GM18909 (cell line): ENCODE results near the gene KLHDC7A.

Experiments used
- ATAC-seq: cut with Tn5 transposase; IDR thresholded peaks from one replicate; pipeline ENCODE4 v1.9.1; 2021; ENCODE audit warnings: mild to moderate bottlenecking; ENCODE audit not compliant: unreplicated experiment, poor library complexity

Gene KLHDC7A

DNA sequence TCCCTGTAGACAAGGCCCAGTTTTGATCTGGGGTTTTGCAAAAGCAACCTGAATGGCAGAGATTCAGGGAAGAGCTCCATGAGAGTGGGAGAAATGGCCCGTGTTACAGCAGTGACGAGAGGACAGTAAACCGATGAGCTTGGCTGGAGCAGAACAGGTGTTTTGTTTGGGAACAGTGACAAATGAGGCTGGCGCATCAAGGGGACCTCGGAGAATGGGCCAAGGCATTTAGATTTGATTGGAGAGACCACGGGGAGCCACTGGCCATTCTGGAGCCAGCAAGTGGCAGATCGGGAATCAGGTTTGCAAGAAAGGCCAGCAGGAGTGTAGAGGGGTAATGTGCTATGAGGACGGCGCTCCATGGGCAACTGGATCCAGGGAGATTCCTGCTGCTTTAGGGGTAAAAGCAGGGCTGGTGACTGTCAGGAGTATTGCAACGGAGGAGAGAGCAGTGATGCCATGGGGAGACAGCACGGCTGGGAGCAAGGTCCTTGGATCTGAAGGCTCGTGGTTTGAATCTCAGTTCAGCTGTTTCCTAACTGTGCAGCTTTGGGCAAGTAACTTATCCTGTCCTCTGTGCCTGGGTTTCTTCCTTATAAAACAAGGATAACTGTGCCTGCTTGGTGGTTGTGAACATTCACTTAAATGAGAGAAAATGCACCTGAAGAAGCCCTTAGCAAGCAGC, 9.9 kb upstream of the KLHDC7A start:
- no peak for ATAC-seq

GRCh38 chr1:18473195-18473815, 7.4 kb upstream of the KLHDC7A start:
- ATAC-seq: no peak

GRCh38 chr1:18474559-18475175, 6.1 kb upstream of the KLHDC7A start:
- no peak for ATAC-seq

DNA sequence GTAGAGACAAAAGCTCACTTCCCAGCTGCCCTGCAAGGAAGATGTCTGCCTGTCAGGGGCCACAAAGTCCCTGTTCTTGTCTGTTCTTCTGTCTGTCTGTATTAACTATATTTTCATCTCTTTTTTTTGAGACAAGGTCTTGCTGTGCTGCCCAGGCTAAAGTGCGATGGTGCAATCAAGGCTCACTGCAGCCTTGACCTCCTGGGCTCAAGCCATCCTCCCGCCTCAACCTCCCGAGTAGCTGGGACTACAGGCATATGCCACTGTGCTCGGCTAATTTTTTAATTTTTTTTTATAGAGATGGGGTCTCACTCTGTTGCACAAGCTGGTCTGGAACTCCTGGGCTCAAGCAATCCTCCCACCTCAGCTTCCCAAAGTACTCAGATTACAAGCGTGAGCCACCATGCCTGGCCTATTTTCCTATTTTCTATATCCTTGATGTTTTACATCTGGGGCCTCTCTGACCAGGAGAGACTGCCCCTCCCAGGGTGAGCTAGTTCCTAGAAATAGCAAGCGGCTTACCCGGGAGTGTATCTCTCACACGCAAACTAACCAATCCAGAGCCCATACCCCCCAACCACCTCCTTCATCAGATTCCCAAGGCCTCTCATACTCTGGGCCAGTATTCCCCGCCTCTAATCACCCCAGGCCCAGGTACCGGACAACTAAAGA, 5.4 kb upstream of the KLHDC7A start:
- no peak for ATAC-seq

GRCh38 chr1:18479454-18479853, 1.3 kb upstream of the KLHDC7A start:
- no peak for ATAC-seq

- no peak for ATAC-seq
Observed at GRCh38 chr1:18481190-18481920, 625 bp downstream of the KLHDC7A start.

GRCh38 chr1:18481921-18482701, 1.4 kb downstream of the KLHDC7A start:
- no peak for ATAC-seq

DNA sequence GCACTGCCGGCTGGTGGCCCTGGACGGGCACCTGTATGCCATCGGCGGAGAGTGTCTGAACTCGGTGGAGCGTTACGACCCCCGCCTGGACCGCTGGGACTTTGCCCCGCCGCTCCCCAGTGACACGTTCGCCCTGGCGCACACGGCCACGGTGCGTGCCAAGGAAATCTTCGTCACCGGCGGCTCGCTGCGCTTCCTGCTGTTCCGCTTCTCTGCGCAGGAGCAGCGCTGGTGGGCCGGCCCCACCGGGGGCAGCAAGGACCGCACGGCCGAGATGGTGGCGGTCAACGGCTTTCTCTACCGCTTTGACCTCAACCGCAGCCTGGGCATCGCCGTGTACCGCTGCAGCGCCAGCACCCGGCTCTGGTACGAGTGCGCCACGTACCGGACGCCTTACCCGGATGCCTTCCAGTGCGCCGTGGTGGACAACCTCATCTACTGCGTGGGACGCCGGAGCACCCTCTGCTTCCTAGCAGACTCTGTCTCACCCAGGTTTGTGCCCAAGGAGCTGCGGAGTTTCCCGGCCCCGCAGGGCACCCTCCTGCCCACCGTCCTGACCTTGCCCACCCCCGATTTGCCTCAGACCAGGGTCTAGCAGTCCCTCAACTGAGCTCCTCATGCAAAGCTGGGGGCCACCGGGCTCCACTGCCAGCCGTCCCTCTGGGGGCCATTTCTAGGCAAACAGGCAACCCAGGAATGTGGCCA, 2.1 kb downstream of the KLHDC7A start:
- ATAC-seq: no peak

DNA sequence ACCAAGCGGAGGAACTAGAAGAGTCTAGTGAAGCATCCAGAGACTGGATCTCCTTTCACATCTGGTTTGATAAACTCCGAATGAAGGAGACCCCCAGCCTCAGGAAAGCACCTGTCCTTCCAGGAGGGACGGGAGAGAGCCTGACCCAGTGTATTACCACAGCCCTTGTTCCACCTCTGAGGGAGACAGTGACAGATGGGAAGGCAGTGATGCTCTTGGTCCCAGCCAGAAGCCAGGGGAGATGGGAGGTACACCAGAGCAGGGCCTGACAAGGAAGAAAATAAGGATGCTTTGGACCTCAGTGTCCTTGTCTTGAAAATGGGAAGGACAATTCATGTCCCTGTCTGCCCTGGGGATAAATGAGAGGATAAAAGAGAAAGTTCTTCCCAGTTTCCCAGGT, 3.5 kb downstream of the KLHDC7A start:
- ATAC-seq: no peak

GRCh38 chr1:18484721-18485120, 4.0 kb downstream of the KLHDC7A start:
- no peak for ATAC-seq

DNA sequence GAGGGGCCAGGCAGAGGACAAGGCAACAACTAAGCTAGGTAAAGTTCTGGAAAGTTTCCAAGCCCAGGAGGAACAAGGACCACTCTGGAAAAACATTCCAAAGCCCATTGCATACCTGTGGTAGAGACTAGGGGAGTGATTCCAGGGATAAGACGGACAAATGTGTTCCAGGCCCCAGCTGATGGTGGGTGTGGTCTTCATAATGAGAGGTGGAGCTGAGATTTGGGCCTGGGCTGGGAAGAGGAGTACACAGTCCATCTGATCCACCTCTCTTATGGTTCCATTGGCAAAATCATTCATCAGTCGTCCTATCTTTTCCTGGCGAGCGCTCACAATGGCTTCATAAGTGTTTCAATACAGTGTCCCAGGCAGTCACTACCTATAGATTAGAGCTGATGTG, 4.5 kb downstream of the KLHDC7A start:
- ATAC-seq: no peak

GRCh38 chr1:18486195-18486594, 5.5 kb downstream of the KLHDC7A start:
- no peak for ATAC-seq

DNA sequence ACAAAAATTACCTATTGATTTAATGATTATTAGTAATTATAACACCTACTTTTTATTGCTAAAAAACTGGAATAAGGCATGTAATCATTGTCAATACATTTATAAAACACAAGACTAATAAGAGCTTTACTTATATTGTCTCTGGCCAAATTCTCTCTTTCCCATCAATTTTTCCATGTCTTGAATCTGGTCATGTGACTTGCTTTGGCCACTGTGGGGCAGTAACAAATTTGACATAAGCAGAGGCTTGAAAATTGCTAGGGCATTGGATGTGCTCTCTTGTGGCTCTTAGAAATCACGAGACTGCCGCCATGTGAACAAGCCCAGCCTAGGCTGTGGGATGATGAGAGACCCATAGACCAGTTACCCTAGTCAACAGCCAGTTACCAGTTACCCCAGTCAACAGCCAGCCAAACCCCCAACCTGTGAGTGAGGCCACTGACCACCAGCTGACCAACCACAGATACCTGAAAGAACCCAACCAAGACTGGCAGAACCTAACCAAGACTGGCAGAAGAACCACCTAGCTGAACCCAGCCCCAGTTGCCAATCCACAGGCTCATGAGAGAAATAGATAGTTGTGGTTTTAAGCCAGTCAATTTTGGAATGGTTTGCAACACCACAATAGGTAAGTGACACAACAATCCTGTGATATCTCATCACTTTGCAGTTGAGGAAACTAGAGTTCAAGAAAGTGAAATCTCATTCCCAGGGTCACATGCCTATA, 8.8 kb downstream of the KLHDC7A start:
- ATAC-seq: no peak

DNA sequence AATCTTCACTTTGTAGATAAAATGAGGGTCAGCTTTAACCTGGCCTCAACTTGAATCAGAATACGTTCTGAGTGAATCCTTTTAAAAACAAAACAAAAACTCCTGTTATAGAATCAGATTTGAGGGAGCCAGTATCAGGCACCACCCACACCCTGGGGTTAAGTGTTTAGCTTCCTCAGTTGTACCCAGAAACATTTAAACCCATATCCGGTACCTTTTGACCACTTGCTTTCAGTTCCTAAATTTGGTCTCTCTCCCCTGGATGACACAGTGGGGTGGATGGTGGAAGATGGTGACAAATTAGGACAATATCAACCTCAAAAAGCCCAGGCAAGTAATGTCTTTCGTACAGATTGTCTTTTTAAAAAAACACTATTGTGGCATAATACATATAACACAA, 10.4 kb downstream of the KLHDC7A start:
- ATAC-seq: no peak

- no peak for ATAC-seq
Observed at GRCh38 chr1:18494304-18494703, 13.6 kb downstream of the KLHDC7A start.

DNA sequence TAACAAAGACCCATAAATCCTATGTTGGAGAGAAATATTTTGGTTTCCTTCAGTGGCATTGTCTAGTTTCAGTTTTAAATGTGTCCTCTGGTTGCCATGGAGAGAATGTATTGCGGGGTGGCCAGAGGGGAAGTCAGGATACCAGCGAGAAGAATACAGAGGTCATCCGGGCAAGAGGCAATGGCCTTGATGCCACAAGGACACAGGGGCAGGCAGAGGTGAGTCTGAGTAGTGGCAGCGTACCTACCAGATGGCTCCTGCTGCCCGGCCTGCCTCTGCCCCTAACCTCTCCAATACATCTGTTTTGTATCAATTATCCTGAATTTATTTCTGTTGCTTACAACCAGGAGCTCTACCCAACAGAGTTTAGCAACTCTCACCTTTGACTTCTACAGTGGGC, 14.9 kb downstream of the KLHDC7A start:
- ATAC-seq: no peak

DNA sequence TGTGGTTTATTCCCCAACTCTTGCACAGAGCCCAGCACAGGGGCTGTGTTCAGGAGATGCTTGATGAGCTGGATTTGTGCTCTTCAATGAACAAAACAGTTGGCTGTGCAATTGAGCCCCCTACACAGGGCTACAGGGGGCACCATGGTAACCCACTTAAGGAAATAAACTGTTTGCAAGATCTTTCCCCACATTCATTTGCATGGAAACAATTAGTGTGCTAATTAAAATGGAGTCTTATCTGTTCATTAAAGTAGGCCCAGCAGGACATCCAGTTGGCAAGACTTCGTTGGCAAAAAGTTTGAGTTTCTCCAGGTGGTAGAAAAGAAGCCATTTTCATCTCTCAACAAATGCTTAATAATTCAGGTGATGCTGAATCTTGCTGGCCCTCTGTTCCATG, 15.3 kb downstream of the KLHDC7A start:
- no peak for ATAC-seq

- no peak for ATAC-seq
Observed at GRCh38 chr1:18496497-18497235, 15.9 kb downstream of the KLHDC7A start.
